C4-2B (cell line): ENCODE results near the gene SLCO3A1.

ENCODE experiments used
- CTCF ChIP-seq: fragments of 450-650 bp; conservative IDR thresholded peaks from 2 replicates; pipeline ENCODE4 v1.5.1; 2017; ENCODE audit warnings: mild to moderate bottlenecking
- ZFX ChIP-seq: fragments of 450-650 bp; IDR thresholded peaks from 2 replicates; pipeline ENCODE4 v1.6.1; 2017

GRCh38 chr15:92118162-92118935, 264.8 kb downstream of the SLCO3A1 start:
- TF ChIP-seq CTCF (no peak), ZFX (no peak)
